Measurements from ENCODE around the gene SLC1A4. TPM values are rescaled to one million over a fixed set of nuclear protein-coding genes. Genes with fewer than 3 reads are reported as not detected.

The SLC1A4 gene
- total RNA-seq, 1 donor, result 24.1 TPM

GRCh38 chr2:64982932-64983331, 6.3 kb upstream of the SLC1A4 start:
- DNase-seq (ENCODE audit: low read depth), result no peak
- no peak for TF ChIP-seq CTCF (IDR thresholded peaks at IDR 0.05; ENCODE audit: insufficient read depth, low read length)
- H3K4me3 ChIP-seq (ENCODE audit: low read depth, low read length), result no peak overlapping the region

GRCh38 chr2:64985447-64985846, 3.8 kb upstream of the SLC1A4 start:
- no peak overlapping the region for H3K4me3 ChIP-seq (ENCODE audit: low read depth, low read length)
- TF ChIP-seq CTCF (IDR thresholded peaks at IDR 0.05; ENCODE audit: insufficient read depth, low read length), result no peak
- no peak for DNase-seq (ENCODE audit: low read depth)

GRCh38 chr2:64987001-64987955, 1.9 kb upstream of the SLC1A4 start:
- peak overlapping the region; percentile 87 for H3K4me3 ChIP-seq (ENCODE audit: low read depth, low read length)
- peak; percentile 45 for DNase-seq (ENCODE audit: low read depth)
- TF ChIP-seq CTCF (IDR thresholded peaks at IDR 0.05; ENCODE audit: insufficient read depth, low read length), result no peak

- TF ChIP-seq CTCF (IDR thresholded peaks at IDR 0.05; ENCODE audit: insufficient read depth, low read length), result no peak
- DNase-seq (ENCODE audit: low read depth), result no peak
- H3K4me3 ChIP-seq (ENCODE audit: low read depth, low read length), result peak overlapping the region; percentile 87
Measured at GRCh38 chr2:64987956-64988419, 1.2 kb upstream of the SLC1A4 start.

- peak overlapping the region; percentile 87 for H3K4me3 ChIP-seq (ENCODE audit: low read depth, low read length)
- DNase-seq (ENCODE audit: low read depth), result peak; percentile 93
- peak; percentile 22 for TF ChIP-seq CTCF (IDR thresholded peaks at IDR 0.05; ENCODE audit: insufficient read depth, low read length)
Measured at GRCh38 chr2:64988420-64989125, 626 bp upstream of the SLC1A4 start.

GRCh38 chr2:64989982-64990614, 899 bp downstream of the SLC1A4 start:
- no peak for DNase-seq (ENCODE audit: low read depth)

More at GRCh38 chr2:64989982-64990614, 899 bp downstream of the SLC1A4 start:
- no peak for TF ChIP-seq CTCF (IDR thresholded peaks at IDR 0.05; ENCODE audit: insufficient read depth, low read length)
- H3K4me3 ChIP-seq (ENCODE audit: low read depth, low read length), result peak overlapping the region; percentile 87

All from fibroblast of the aortic adventitia (primary cell).